ENCODE measurements around the gene NEDD4L.

Gene NEDD4L

GRCh38 chr18:58334061-58334460 is 290.0 kb downstream of the NEDD4L start:
- no peak for DNase-seq

GRCh38 chr18:58335223-58335622 is 291.2 kb downstream of the NEDD4L start:
- no peak for DNase-seq

- no peak for DNase-seq
These were observed 291.8 kb downstream of the NEDD4L start for GRCh38 chr18:58335821-58336220.

- DNase-seq, result no peak
These were observed 292.6 kb downstream of the NEDD4L start for GRCh38 chr18:58336605-58337004.

- DNase-seq, result no peak
These were observed 293.3 kb downstream of the NEDD4L start for GRCh38 chr18:58337285-58337684.

- DNase-seq, result no peak
These were observed 293.7 kb downstream of the NEDD4L start for GRCh38 chr18:58337686-58338085.

GRCh38 chr18:58338141-58338540 is 294.1 kb downstream of the NEDD4L start:
- DNase-seq, result no peak

- no peak for DNase-seq
These were observed 295.1 kb downstream of the NEDD4L start for GRCh38 chr18:58338961-58339592.

- no peak for DNase-seq
These were observed 295.9 kb downstream of the NEDD4L start for GRCh38 chr18:58339890-58340289.

GRCh38 chr18:58341916-58342315 is 297.9 kb downstream of the NEDD4L start:
- no peak for DNase-seq

GRCh38 chr18:58344080-58344670 is 300.1 kb downstream of the NEDD4L start:
- DNase-seq, result no peak

GRCh38 chr18:58344861-58345463 is 300.9 kb downstream of the NEDD4L start:
- DNase-seq, result no peak

- DNase-seq, result no peak
These were observed 301.8 kb downstream of the NEDD4L start for GRCh38 chr18:58345875-58346274.

- DNase-seq, result no peak
These were observed 303.1 kb downstream of the NEDD4L start for GRCh38 chr18:58347135-58347534.

GRCh38 chr18:58348517-58348916 is 304.5 kb downstream of the NEDD4L start:
- DNase-seq, result no peak

- DNase-seq, result no peak
These were observed 304.9 kb downstream of the NEDD4L start for GRCh38 chr18:58348951-58349350.

- no peak for DNase-seq
These were observed 305.6 kb downstream of the NEDD4L start for GRCh38 chr18:58349650-58350049.

GRCh38 chr18:58350526-58350925 is 306.5 kb downstream of the NEDD4L start:
- no peak for DNase-seq

GRCh38 chr18:58351776-58352175 is 307.8 kb downstream of the NEDD4L start:
- no peak for DNase-seq

- DNase-seq, result no peak
These were observed 309.6 kb downstream of the NEDD4L start for GRCh38 chr18:58353581-58353980.

GRCh38 chr18:58354051-58354450 is 310.0 kb downstream of the NEDD4L start:
- no peak for DNase-seq

GRCh38 chr18:58354791-58355190 is 310.8 kb downstream of the NEDD4L start:
- DNase-seq, result no peak

GRCh38 chr18:58355243-58355642 is 311.2 kb downstream of the NEDD4L start:
- no peak for DNase-seq

GRCh38 chr18:58359218-58359617 is 315.2 kb downstream of the NEDD4L start:
- no peak for DNase-seq

GRCh38 chr18:58359620-58360019 is 315.6 kb downstream of the NEDD4L start:
- DNase-seq, result no peak
